Myocyte (in vitro differentiated cells): ENCODE measurements around the gene PLXNA2. TPM values are rescaled to one million over a fixed set of nuclear protein-coding genes. Genes with fewer than 3 reads are reported as not detected.
A peak's percentile ranks its signal among the peaks of the same experiment; 100 is the strongest.

Experiments used
- DNase-seq: peaks from one replicate; pipeline ENCODE4 v3.0.0-alpha.2; 2012; ENCODE audit warnings: low read depth
- total RNA-seq: library from RNA; depleted of rRNA; stranded (reverse); fragments of >200 nt; gene quantifications from 2 replicates; pipeline ENCODE4 v1.2.3, GENCODE V29; 2014

The PLXNA2 gene
- total RNA-seq, 1 donor from 2014 or later: 8.6 TPM

GRCh38 chr1:208122612-208123358, 121.4 kb downstream of the PLXNA2 start:
- DNase-seq: no peak

DNA sequence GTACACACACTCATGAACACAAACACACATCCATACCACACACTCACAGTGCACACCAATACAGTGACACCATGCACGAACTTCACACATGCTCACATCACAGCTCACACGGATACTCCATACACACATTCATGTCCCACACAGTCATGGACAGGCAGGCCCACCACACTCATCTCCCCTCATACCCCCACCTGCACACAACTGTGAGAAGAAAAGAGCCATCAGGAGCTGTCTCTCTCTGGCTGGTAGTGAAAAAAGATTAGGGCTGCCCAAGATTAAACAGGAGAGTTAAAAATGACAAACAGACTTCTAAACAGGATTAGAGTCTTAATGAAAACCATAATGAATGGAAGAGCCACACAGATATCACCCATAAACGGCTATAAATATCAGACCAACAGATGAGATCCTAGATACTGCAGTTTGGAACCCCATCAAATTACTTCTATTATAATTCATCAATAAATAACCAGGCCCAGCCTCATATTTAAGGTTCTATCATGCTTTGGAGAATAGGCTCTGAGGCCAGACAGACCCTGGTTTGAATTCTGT, 122.3 kb downstream of the PLXNA2 start:
- no peak for DNase-seq

DNA sequence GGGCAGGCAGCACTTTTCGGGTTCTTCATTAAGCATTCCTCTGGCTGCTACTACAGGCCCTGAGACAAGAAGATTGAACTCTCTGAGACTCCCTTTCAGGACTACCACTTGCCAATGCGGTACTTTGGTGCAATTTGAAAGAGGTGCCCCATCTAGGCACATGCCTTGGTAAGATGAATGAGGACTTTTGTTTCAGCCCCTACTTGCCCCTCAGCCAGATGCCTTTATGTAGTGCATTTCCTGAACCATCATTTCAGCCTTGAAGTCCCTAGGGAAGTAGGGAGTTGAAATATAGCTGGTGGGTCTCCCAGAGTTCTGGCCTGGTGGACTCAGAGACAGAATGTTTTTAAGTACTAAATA, 123.8 kb downstream of the PLXNA2 start:
- DNase-seq: no peak

GRCh38 chr1:208118841-208119606, 125.2 kb downstream of the PLXNA2 start:
- no peak for DNase-seq

DNA sequence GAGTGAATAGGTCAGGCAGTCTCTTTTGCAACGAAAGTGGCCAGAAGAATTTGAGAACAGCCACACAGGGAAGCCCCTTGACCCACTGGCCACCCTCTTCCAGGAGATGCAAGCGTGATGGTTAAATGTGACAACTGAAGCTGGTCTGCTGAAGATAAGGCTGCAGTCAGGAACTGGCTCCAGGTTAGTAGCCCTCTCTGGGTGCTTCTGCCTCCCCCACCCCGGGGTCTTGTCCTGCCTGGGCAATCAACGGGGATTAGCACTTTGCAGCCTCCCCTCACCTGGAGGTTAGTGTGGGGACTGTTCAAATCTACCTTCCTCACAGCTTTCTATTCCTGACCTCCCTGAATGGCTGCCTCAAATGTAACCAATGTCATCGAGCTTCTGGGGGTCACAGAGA, 125.9 kb downstream of the PLXNA2 start:
- DNase-seq: no peak

GRCh38 chr1:208117826-208118225, 126.4 kb downstream of the PLXNA2 start:
- no peak for DNase-seq

- peak; percentile 81 for DNase-seq
These were observed 126.8 kb downstream of the PLXNA2 start for GRCh38 chr1:208117409-208117808.

DNA sequence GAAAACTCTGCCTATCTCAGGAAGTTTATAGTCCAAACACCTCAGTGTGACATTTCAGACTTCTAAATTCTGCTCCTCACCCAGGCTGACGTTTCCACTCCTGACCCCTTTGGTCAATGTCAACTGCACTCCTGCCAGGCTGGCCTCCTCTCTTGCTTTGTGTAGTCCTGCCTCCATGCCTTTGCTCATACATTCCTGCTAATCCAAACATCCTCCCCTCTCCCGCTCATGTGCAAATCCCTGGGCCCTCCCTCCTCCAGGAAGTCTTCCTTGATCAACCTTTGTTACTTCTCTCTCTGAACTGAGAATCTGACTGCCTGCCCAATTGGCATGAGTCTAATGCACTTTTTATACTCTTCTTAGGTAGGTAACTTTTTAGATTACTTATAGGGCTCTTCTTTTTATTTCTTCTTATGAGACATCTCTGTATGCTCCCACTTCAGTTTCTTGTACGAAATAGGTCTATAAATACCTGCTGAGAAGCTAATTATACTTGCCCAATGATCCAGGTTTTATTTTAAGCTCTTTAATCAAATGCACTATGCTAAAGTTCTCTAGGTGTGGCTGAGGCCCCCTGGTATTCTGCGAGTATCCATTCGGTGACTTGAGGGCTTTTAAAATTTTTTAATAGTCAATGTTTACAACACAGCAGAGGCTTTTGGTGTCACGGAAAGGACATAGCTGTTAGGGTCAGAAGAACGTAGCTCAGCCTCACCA, 128.1 kb downstream of the PLXNA2 start:
- DNase-seq: no peak

GRCh38 chr1:208113011-208113410, 131.2 kb downstream of the PLXNA2 start:
- no peak for DNase-seq

DNA sequence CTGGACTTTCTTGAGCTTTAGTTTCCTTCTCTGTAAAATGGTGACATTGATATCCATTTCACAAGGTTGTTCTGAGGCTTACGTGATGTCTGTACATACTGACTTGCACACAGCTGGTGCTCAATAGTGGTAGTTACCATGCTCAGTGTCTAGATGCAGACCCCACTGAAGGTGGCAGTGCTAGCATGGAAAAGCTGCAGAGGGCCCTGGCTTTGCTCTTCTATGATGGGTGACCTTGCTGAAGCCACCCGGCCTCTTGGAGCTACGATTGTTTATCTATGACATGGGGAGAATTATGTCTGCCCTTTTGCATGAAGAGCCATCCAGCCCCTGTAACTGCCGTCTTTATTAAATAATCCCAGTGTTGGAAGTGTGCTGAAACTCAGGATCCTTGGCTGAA, 131.8 kb downstream of the PLXNA2 start:
- DNase-seq: no peak

GRCh38 chr1:208111646-208112190, 132.5 kb downstream of the PLXNA2 start:
- no peak for DNase-seq

DNA sequence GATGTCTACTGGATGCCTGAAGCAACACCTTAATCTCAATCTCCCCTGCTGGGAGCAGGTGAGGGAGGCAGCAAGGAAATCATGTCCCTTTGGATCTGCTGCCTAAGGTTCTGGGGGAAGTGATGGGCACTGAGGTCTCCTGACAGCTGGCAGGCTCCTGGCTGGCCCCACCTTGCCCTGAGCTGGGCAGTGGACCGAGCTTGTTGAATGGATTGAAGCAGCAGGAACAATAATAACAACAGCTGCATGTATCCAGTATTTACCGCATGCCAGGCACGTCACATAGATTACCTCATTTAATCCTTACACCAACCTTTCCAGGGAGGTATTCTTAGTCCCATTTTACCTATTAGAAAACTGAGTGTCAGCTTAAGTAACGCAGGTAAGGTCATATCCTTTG, 133.9 kb downstream of the PLXNA2 start:
- DNase-seq: peak; percentile 83

GRCh38 chr1:208108646-208109330, 135.4 kb downstream of the PLXNA2 start:
- no peak for DNase-seq

DNA sequence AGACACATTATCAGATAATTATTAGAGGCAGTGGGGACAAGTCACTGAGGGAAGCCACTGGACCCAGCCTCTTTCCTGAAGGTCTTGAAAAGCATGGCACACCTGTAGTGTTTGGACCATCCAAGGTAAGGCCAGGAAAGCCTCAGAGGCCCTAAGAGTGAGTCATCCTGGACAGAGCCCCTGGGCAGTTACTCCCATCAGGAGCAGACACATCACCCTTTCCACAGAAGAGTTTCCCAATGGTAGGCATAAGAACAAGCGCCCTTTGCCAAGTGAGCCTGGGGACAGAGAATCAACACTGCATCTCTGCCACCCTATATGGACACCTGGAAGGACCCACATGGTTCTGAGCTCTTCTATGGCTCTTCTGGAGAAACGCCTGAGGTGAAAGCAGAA, 136.0 kb downstream of the PLXNA2 start:
- no peak for DNase-seq

DNA sequence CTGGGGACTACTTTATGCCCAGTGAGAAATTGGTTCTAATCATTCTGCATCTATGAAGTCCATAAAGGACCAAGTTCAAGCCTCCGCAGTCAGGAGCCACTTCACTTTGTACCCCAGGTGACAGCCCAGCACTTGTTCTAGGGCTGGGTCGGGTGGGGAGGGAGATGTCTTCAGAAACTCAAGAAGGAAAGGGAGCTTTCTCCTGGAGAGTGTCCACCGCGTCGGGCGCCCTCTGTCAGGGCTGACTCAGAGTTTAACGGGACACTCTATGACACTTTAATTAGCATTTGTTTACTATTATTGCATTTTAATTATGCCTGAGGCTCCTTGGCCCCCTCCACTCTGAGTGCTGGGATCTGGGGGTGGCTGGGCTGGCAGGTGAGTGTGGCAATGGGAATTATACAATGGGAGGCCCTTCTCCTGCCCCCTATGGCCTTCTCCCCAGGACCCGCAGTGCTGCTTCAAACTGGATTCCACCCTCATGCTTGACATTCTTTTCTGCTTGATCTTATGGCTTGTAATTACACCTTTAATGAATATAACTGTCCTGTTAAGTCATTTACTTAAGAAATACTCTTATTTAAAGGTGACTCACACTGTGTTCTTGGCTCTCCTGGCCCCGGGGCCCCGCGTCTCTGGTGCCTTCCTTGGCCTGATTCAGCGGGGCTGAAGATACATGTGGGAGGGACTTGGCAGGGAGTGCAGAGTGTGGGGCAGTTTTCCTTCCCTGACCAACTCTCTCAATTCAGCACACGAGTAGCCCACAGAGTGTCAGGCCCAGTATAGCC, 136.6 kb downstream of the PLXNA2 start:
- DNase-seq: peak; percentile 62

- no peak for DNase-seq
These were observed 138.0 kb downstream of the PLXNA2 start for GRCh38 chr1:208106218-208106617.

DNA sequence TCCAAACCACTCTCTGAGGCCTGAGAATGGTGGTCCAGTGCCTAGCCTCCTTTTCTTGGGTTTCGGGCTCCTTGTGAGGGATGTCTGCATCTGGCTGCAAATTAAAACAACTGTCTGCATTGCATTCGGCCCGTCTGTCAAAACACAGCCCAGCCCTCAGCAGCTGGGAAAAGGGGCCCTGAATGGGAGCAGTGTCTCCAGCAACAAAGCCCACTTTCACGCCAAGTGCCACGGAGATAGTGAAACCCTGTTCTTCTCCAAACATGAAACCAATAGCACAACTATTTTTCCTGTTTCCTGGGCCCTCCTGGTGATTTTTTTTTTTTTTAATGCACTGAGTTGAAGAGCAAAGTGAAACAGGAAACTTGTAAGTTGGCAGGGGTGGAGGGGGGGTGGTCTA, 138.4 kb downstream of the PLXNA2 start:
- no peak for DNase-seq

DNA sequence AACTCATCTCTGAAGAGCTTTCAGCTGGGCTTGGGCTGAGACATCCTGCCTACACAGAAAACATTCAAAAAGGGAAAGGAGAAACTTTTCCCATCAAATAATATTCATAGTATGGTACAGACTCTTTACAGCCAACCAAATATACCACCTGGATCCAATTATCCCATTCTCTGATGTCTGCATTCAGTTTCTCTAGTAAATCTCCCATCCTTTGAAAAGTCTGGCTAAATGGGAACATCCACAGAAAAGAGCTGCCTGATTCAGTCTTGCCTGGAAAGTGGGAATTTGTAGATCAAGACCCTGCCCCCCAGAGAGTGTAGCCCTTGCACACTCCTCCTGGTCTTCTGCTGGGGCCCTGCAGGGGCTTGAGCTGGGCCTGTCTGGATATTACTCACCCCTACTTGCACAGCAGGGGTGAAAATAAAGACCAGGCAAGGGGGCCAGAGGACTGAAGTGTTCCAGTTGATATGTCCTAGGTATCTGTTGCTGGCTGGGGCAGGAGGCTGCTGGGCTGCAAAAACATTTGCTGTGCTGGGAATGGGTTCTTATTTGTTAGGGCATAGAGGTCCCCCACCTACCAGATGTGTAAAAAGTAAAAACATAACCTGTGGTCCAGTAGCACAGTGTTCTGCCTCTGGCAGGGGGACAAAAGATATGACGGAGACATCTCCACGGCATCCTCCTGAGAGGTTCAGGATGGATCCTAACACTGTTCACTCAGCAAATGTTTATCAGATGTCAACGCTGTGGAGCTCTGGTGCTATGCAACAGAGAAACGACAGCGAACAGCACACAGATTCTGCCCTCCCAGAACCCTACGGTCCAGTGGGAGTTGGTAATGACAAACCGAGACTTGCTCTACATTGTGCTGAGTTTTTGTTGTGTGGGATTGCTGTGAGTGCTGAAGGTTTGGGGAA, 140.3 kb downstream of the PLXNA2 start:
- DNase-seq: no peak
